ENCODE measurements around the gene CFAP46. TPM values are rescaled to one million over a fixed set of nuclear protein-coding genes. Genes with fewer than 3 reads are reported as not detected.
A peak's percentile ranks its signal among the peaks of the same experiment; 100 is the strongest.

CFAP46 gene
- total and polyA plus RNA-seq, 10 donors = 0.03 to 1.1 (median 0.12) TPM; not detected in 2

DNA sequence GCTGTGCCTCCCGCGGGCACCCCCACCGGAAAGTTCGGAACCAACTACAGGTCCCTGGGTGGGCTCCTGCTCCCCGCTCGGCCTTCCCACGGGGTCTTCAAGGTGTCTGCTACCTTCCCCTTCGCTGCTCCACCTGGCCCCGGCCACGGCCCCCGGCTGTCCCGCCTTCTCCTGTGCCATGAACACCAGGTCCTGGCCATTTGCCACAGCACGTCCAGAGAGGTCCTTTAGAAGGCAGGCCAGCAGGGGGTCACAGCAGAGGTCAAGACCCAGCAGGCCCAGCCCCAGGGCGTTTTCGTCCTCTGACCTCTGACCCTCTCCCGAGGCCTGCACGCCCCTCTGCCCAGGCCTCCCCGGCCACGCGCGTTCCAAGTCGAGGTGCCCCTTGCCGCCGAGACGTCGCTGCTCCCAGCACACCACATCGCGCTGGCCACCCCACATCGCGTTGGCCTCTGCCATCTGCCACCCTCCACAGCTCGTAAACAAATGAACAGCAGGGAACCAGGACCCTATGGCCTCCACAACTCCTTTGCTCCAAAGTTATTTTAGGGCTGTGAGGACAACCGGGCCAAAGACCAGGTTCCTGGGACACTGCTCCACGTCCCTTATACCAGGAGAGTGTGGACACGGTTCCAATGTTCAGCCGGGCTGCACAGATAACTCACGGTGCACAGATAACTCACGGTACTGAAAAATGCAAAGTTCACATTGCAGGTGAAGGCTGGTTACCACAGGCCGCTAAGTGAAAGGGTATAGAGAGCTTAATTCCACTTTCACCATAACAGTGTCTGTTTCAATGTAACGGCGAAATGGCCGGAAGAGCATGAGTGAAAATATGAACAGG, 74.3 kb downstream of the CFAP46 start:
- peaks cover 0 to 3% (median 1%) of the 10 kb centered on the region in 6 donors for H3K4me1 ChIP-seq
- no peak overlapping the region for H3K4me3 ChIP-seq
- peaks cover 0 to 79% (median 4%) of the 10 kb centered on the region in 7 donors for H3K27me3 ChIP-seq (replicated peaks in 1 of 7)
- H3K36me3 ChIP-seq = no peaks in the 10 kb centered on the region
- H3K9me3 ChIP-seq = peaks cover 0 to 17% (median 7%) of the 10 kb centered on the region in 8 donors
- DNase-seq = peak; percentile 72
- intact Hi-C loops (cut with DNase I; ENCODE audit: low total_unique reads) = no loop called here
- TF ChIP-seq POLR2A (IDR thresholded peaks at IDR 0.05) = no peak
- TF ChIP-seq, protein P1, sequence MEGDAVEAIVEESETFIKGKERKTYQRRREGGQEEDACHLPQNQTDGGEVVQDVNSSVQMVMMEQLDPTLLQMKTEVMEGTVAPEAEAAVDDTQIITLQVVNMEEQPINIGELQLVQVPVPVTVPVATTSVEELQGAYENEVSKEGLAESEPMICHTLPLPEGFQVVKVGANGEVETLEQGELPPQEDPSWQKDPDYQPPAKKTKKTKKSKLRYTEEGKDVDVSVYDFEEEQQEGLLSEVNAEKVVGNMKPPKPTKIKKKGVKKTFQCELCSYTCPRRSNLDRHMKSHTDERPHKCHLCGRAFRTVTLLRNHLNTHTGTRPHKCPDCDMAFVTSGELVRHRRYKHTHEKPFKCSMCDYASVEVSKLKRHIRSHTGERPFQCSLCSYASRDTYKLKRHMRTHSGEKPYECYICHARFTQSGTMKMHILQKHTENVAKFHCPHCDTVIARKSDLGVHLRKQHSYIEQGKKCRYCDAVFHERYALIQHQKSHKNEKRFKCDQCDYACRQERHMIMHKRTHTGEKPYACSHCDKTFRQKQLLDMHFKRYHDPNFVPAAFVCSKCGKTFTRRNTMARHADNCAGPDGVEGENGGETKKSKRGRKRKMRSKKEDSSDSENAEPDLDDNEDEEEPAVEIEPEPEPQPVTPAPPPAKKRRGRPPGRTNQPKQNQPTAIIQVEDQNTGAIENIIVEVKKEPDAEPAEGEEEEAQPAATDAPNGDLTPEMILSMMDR (IDR thresholded peaks at IDR 0.05 in 8 of 11, conservative IDR thresholded peaks at IDR 0.05 in 3 of 11) = no peak
- H3K27ac ChIP-seq = no peak overlapping the region
- 88 to 95% (median 90%) methylated on average over 41 of the region's 41 CpGs for WGBS, 5 donors

DNA sequence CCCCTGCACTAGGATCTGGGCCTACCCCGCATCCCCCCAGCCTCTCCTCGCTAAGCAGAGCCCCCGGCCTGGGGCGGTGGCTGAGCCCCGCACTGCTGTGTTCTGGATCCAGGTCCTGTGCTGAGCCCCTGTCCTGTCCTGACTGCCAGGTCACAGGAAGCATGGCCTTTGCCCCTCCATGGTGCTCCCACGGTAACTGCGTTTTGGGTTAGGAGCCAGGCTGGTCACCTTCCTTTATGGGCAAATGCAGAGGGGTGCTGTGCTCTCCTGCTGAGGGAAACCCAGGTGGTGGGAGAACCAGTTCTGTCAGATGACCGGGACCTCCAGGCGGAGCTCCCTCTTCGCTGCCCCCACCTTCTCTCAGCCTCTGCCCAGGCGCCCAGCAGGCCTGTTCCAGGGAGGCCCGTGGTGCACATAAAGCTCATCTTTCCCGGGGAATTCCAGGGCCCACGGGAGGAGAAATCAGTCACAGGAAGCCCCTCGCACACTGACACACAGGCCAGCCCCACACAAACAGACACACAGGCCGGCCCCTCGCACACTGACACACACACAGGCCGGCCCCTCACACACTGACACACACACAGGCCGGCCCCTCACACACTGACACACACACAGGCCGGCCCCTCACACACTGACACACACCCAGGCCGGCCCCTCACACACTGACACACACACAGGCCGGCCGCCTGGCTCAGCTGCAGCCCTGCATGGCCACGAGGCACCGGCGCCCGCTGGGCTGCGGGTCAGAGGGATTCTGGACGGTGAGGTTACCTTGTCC, 75.6 kb downstream of the CFAP46 start:
- DNase-seq = peak; percentile 61
- intact Hi-C loops (cut with DNase I; ENCODE audit: low total_unique reads) = no loop called here
- TF ChIP-seq POLR2A (IDR thresholded peaks at IDR 0.05) (no peak), POLR2AphosphoS5 (IDR thresholded peaks at IDR 0.05) (no peak)
- TF ChIP-seq, protein P1 (IDR thresholded peaks at IDR 0.05 in 8 of 11, conservative IDR thresholded peaks at IDR 0.05 in 3 of 11) = no peak
- 79 to 87% (median 83%) methylated on average over 16 to 29 of the region's 29 CpGs for WGBS, 5 donors
- no peak overlapping the region for H3K27ac ChIP-seq
- H3K4me3 ChIP-seq = no peak overlapping the region
- peaks cover 0 to 17% (median 7%) of the 10 kb centered on the region in 8 donors for H3K9me3 ChIP-seq
- H3K27me3 ChIP-seq (replicated peaks in 1 of 7) = peaks cover 0 to 80% (median 11%) of the 10 kb centered on the region in 7 donors
- H3K36me3 ChIP-seq = no peaks in the 10 kb centered on the region
- H3K4me1 ChIP-seq = peaks cover 0 to 11% (median 5%) of the 10 kb centered on the region in 6 donors

DNA sequence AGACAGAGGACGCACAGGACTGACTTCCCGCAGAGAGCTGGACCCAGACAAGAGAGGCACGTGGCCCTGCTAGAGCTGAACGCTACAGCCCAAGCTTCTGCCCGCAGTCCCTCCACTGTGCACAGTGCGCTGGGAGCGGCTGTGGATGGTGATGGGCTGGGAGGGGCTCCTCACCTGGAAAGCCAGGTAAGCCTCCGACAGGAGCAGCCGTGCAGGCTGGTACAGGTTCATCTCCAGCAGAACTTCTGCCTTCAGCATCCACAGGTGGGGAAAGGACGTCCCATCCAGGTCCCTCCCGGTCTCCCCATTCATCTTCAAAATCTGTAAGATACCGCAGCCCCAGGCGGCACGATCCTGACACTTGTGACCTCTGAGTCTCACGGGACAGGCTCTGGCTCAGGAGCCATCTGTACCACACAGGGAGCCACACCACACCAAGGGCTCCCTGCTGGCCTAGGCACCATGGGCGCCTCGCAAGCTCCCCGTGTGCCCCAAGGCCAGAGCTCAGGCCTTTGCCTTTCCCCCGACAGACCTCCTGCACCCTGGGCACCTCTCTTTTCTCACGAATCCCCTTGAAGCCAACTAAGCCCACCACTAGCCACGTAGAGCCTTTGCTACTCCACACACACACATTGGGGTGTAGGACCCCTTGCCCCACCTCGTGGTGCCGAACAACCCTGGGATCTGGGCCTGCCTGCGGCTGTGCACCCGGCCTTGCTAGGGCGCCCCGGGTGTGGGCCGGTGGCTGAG, 76.3 kb downstream of the CFAP46 start:
- Histone ChIP-seq H3K4me1 (peaks cover 0 to 11% (median 5%) of the 10 kb centered on the region in 6 donors), H3K27me3 (replicated peaks in 1 of 7) (peaks cover 0 to 82% (median 16%) of the 10 kb centered on the region in 7 donors), H3K4me3 (no peak overlapping the region), H3K9me3 (peaks cover 0 to 11% (median 2%) of the 10 kb centered on the region in 8 donors), H3K36me3 (no peaks in the 10 kb centered on the region), H3K27ac (no peak overlapping the region)
- intact Hi-C loops (cut with DNase I; ENCODE audit: low total_unique reads) = no loop called here
- peak; percentile 59 for DNase-seq
- TF ChIP-seq, protein P1 (IDR thresholded peaks at IDR 0.05 in 8 of 11, conservative IDR thresholded peaks at IDR 0.05 in 3 of 11) = no peak
- no peak for TF ChIP-seq POLR2A (IDR thresholded peaks at IDR 0.05)
- no peak for TF ChIP-seq POLR2AphosphoS5 (IDR thresholded peaks at IDR 0.05)
- WGBS, 5 donors = 91 to 93% (median 92%) methylated on average over 19 to 28 of the region's 28 CpGs

Data from spleen (tissue), 11 donors.